H4 (cell line): Measurements from ENCODE around the gene CTDNEP1. TPM values are rescaled to one million over a fixed set of nuclear protein-coding genes. Genes with fewer than 3 reads are reported as not detected.

ENCODE experiments used
- DNase-seq: peaks from one replicate; pipeline ENCODE4 v3.0.0-alpha.2; 2015; ENCODE audit warnings: low spot score
- total RNA-seq: library from RNA; depleted of rRNA; stranded (reverse); fragments of >200 nt; shearing (Covaris generic); gene quantifications from 2 replicates; pipeline ENCODE4 v1.2.3, GENCODE V29; 2014; rRNA removed

Gene CTDNEP1
- total RNA-seq, 1 experiment from 2014 or later: 19.8 TPM

DNA sequence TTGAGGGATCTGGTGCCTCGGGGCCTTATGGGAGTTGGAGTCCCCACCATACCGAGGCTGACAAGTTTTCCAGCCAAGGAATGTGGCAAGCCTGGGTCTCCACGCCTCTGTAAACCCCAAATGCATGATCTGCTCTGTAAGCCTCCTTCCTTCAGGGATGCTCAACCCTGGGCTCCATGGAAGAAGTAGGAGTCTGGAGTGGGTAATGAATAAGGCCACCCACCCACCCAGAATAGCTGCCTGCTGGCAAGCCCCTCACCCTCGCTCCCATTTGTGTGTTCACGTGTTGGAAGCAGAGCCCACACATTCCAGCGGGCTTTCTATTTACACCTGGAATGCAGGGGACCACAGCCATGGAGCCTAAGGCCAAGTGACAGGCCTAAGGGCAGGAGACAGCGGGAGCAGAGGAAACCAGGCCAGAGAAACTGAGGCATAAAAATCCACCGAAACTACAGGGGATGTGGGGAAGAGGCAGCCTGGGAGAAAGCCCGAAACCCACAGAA lies 36.3 kb downstream of the CTDNEP1 start:
- DNase-seq: no peak

- DNase-seq: peak; percentile 91
Measured at GRCh38 chr17:7214300-7215135, 37.0 kb downstream of the CTDNEP1 start.

DNA sequence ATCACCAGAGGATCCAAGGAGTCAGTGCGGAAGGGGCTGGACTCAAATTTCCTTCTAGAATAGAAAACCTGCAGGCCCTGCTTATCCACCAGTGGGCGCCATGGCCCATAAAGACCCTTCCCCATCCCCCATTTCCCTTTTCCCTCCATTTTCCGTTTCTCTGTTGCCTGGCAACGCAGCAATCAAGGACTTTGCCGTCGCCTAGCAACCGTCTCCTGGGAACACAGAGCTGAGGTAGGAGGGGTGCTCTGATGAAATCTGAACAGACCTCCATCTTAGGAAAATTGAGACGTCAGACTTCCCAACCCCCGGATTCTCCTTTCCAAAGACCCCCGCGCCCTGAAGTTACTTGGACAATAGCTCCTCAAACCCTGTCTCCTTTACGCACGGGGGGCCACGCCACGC lies 37.6 kb downstream of the CTDNEP1 start:
- peak; percentile 68 for DNase-seq

GRCh38 chr17:7211491-7212273 lies 39.9 kb downstream of the CTDNEP1 start:
- DNase-seq: no peak

- no peak for DNase-seq
Measured at GRCh38 chr17:7208754-7209460, 42.6 kb downstream of the CTDNEP1 start.

- DNase-seq: no peak
Measured at GRCh38 chr17:7208027-7208571, 43.4 kb downstream of the CTDNEP1 start.

GRCh38 chr17:7207120-7208001 lies 44.2 kb downstream of the CTDNEP1 start:
- DNase-seq: no peak

- DNase-seq: no peak
Measured at GRCh38 chr17:7205561-7205960, 46.0 kb downstream of the CTDNEP1 start.

- no peak for DNase-seq
Measured at GRCh38 chr17:7204828-7205461, 46.6 kb downstream of the CTDNEP1 start.

DNA sequence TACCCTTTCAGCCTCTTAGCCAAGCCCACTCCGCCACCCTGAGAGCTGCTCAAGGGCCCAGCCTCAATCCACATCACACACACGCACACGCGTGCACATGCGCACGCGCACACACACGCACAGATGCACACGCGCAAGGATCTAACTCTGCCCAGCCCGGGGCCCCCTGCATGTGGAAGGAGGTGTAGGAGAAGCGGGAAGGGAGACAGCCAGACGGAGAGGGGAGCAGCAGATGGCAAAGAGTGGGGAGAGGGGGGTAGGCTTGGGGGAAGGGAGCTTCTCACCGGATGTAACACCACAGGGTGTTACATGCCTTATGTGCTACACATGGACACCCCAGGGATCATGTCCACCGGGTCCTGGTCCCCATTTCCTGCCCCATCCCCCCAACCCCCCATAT lies 47.2 kb downstream of the CTDNEP1 start:
- no peak for DNase-seq

DNA sequence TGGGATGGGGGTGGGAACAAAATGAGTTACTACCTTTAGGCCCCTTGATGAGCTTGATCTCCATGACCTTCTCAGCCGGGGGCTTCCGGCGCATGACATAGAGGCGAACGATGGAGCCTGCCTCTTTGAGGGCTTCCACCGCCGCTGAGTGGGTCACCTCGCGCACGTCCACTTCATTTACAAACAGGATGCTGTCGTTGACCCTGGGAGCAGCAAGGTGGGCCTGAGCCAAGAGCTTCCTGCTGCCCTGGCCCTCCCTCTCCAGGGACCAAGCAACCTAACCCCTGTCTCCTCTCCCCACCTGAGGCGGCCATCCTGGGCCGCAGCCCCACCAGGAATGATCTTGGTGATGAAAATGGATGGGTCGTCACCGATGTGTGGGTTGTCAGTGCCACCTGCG lies 48.1 kb downstream of the CTDNEP1 start:
- DNase-seq: no peak

- DNase-seq: no peak
Measured at GRCh38 chr17:7196651-7197401, 54.7 kb downstream of the CTDNEP1 start.

DNA sequence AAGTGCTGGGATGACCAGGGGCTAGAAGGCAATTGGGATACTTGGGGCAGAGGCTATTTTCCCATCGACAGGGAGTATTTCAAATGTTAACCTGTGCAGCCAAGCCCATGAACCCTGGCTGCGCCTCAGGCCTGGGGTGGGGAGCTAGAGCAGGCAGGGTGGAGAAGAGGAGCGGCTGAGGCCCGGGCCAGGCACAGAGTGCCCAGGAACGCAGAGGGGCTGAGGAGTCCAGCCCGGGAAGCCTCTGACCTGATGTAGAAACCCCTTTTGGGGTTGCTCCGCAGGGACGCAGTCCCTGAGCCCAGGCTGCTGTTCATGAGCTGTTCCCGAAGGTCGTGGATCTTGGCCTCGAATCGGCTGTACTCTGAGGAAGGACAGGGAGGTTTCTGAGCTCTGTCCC lies 55.6 kb downstream of the CTDNEP1 start:
- DNase-seq: no peak

Other genes starting within 250 kb of the CTDNEP1 start
- 166 and 188 TPM in 2 replicates for gene RNASEK, start 239.1 kb downstream of the CTDNEP1 start, total RNA-seq
- gene BCL6B, start 228.7 kb downstream of the CTDNEP1 start, total RNA-seq: not detected in 2 replicates
- gene SLC16A13, start 215.7 kb downstream of the CTDNEP1 start, total RNA-seq: 0.77 TPM in 1 of 2 replicates, not detected in the other
- not detected in 2 replicates for gene SLC16A11, start 207.6 kb downstream of the CTDNEP1 start, total RNA-seq
- gene CLEC10A, start 171.5 kb downstream of the CTDNEP1 start, total RNA-seq: not detected in 2 replicates
- 0.10 TPM in 1 of 2 replicates, not detected in the other for gene ASGR2, start 136.9 kb downstream of the CTDNEP1 start, total RNA-seq
- 1.4 TPM in 1 of 2 replicates, not detected in the other for gene ASGR1, start 72.4 kb downstream of the CTDNEP1 start, total RNA-seq
- 2.3 and 3.9 TPM in 2 replicates for gene DLG4, start 31.9 kb downstream of the CTDNEP1 start, total RNA-seq
- 118 and 161 TPM in 2 replicates for gene ACADVL, start 31.8 kb downstream of the CTDNEP1 start, total RNA-seq
- gene DVL2, start 17.2 kb downstream of the CTDNEP1 start, total RNA-seq: 24.8 and 36.1 TPM in 2 replicates
- gene PHF23, start 12.3 kb downstream of the CTDNEP1 start, total RNA-seq: 37.5 and 45.3 TPM in 2 replicates
- gene GABARAP, start 9.3 kb downstream of the CTDNEP1 start, total RNA-seq: 396 and 471 TPM in 2 replicates
- gene ELP5, start 481 bp upstream of the CTDNEP1 start, total RNA-seq: 25.1 and 30.0 TPM in 2 replicates
- not detected in 2 replicates for gene CLDN7, start 10.7 kb upstream of the CTDNEP1 start, total RNA-seq
- gene SLC2A4, start 30.0 kb upstream of the CTDNEP1 start, total RNA-seq: 0.17 and 0.23 TPM in 2 replicates
- gene YBX2, start 42.9 kb upstream of the CTDNEP1 start, total RNA-seq: not detected in 2 replicates
- gene EIF5A, start 55.9 kb upstream of the CTDNEP1 start, total RNA-seq: 460 and 526 TPM in 2 replicates
- gene GPS2, start 63.6 kb upstream of the CTDNEP1 start, total RNA-seq: 55.9 and 65.1 TPM in 2 replicates
- 3.4 and 3.5 TPM in 2 replicates for gene NEURL4, start 77.6 kb upstream of the CTDNEP1 start, total RNA-seq
- gene ACAP1, start 84.8 kb upstream of the CTDNEP1 start, total RNA-seq: 0.19 TPM in 1 of 2 replicates, not detected in the other
- 0.78 and 2.4 TPM in 2 replicates for gene KCTD11, start 100.4 kb upstream of the CTDNEP1 start, total RNA-seq
- not detected in 2 replicates for gene TMEM95, start 103.4 kb upstream of the CTDNEP1 start, total RNA-seq
- not detected in 2 replicates for gene TNK1, start 129.4 kb upstream of the CTDNEP1 start, total RNA-seq
- gene PLSCR3, start 142.8 kb upstream of the CTDNEP1 start, total RNA-seq: 20.0 and 22.7 TPM in 2 replicates
- 76.1 and 108 TPM in 2 replicates for gene TMEM256, start 152.4 kb upstream of the CTDNEP1 start, total RNA-seq
- gene NLGN2, start 156.1 kb upstream of the CTDNEP1 start, total RNA-seq: 3.1 and 3.5 TPM in 2 replicates
- not detected in 2 replicates for gene SPEM1, start 168.6 kb upstream of the CTDNEP1 start, total RNA-seq
- not detected in 2 replicates for gene SPEM2, start 173.9 kb upstream of the CTDNEP1 start, total RNA-seq
- not detected in 2 replicates for gene SPEM3, start 177.1 kb upstream of the CTDNEP1 start, total RNA-seq
- 0.81 and 2.0 TPM in 2 replicates for gene TMEM102, start 183.7 kb upstream of the CTDNEP1 start, total RNA-seq
- not detected in 2 replicates for gene FGF11, start 187.8 kb upstream of the CTDNEP1 start, total RNA-seq
- gene CHRNB1, start 193.3 kb upstream of the CTDNEP1 start, total RNA-seq: 4.4 and 6.3 TPM in 2 replicates
- gene ZBTB4, start 227.9 kb upstream of the CTDNEP1 start, total RNA-seq: 4.5 and 7.5 TPM in 2 replicates
- not detected in 2 replicates for gene SLC35G6, start 229.7 kb upstream of the CTDNEP1 start, total RNA-seq
- gene POLR2A, start 232.6 kb upstream of the CTDNEP1 start, total RNA-seq: 9.9 and 11.3 TPM in 2 replicates